HFF-Myc (cell line): ENCODE measurements around the gene UQCRHL.
A peak's percentile ranks its signal among the peaks of the same experiment; 100 is the strongest.

Source experiments
- DNase-seq: peaks from one replicate; pipeline ENCODE4 v3.0.0-alpha.2; 2011; ENCODE audit warnings: low read depth; ENCODE audit errors: extremely low read depth
- H3K4me3 ChIP-seq: replicated peaks from 2 replicates; pipeline ENCODE4 v1.5.1; 2011; ENCODE audit warnings: low read depth, mild to moderate bottlenecking, control low read depth, low read length
- CTCF ChIP-seq: IDR thresholded peaks from 2 replicates; pipeline ENCODE4 v1.5.1; 2012; ENCODE audit warnings: mild to moderate bottlenecking, low read depth, low read length, control low read depth; ENCODE audit errors: missing control alignments

UQCRHL gene

GRCh38 chr1:15764269-15764764 is 43.1 kb downstream of the UQCRHL start:
- DNase-seq = no peak
- no peak overlapping the region for H3K4me3 ChIP-seq
- no peak for TF ChIP-seq CTCF

GRCh38 chr1:15762546-15762945 is 44.9 kb downstream of the UQCRHL start:
- no peak for TF ChIP-seq CTCF
- H3K4me3 ChIP-seq = no peak overlapping the region
- DNase-seq = no peak

- TF ChIP-seq CTCF = no peak
- H3K4me3 ChIP-seq = peak overlapping the region; percentile 35
- DNase-seq = no peak
Measured at GRCh38 chr1:15761366-15762128, 45.9 kb downstream of the UQCRHL start.

GRCh38 chr1:15760520-15761211 is 46.8 kb downstream of the UQCRHL start:
- TF ChIP-seq CTCF = no peak
- H3K4me3 ChIP-seq = peak overlapping the region; percentile 35
- peak; percentile 25 for DNase-seq

GRCh38 chr1:15758953-15759661 is 48.3 kb downstream of the UQCRHL start:
- H3K4me3 ChIP-seq = peak overlapping the region; percentile 61
- TF ChIP-seq CTCF = no peak
- DNase-seq = no peak

- peak within 1 kb of the TSS; percentile 61 for H3K4me3 ChIP-seq
- TF ChIP-seq CTCF = no peak
- DNase-seq = no peak
Measured at GRCh38 chr1:15758343-15758931, 49.0 kb downstream of the UQCRHL start, which contains the start of gene FBLIM1. FBLIM1 (plus strand) TSS chr1:15758795; CDS start chr1:15764984, 6,189 bp downstream.
